ENCODE measurements around the gene SIRT5. TPM values are rescaled to one million over a fixed set of nuclear protein-coding genes. Genes with fewer than 3 reads are reported as not detected.

The SIRT5 gene
- polyA plus RNA-seq, 1 donor (not counting 4 experiments of a cell fraction or from before 2014, with no cell fraction given), result 9.1 TPM

DNA sequence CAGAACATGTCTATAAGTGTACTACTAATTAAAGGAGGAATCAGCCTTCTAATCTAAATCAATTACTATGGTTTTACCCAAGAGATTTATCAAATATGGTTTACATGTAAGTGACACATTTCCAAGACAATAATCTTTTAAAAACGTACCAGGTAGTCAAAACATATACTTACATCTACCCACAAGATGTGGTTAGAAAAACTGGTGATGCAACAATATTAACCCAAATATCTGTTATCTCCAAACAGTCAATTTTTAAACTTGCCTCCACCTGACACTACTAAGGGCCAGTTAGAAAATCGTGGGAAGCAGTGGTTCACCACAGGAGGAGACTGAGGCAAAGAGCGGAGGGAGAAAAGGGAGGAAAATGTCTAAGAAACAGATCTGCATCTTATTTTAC is 68.7 kb downstream of the SIRT5 start:
- no peak overlapping the region for H3K27ac ChIP-seq (ENCODE audit: control insufficient read depth, insufficient read depth, low read length)
- H3K9me3 ChIP-seq (ENCODE audit: control insufficient read depth, low read depth, low read length), result no peaks in the 10 kb centered on the region
- no peaks in the 10 kb centered on the region for H3K79me2 ChIP-seq (ENCODE audit: control insufficient read depth, insufficient read depth, low read length)
- no peaks in the 10 kb centered on the region for H3K9me1 ChIP-seq (ENCODE audit: control insufficient read depth, extremely low read depth, insufficient read depth, low read length)
- dilution Hi-C loops (cut with MboI; ENCODE audit: extremely low pct_ligation_motif_present, low sequenced_read_pairs), result no loop called here
- TF ChIP-seq, protein P1, sequence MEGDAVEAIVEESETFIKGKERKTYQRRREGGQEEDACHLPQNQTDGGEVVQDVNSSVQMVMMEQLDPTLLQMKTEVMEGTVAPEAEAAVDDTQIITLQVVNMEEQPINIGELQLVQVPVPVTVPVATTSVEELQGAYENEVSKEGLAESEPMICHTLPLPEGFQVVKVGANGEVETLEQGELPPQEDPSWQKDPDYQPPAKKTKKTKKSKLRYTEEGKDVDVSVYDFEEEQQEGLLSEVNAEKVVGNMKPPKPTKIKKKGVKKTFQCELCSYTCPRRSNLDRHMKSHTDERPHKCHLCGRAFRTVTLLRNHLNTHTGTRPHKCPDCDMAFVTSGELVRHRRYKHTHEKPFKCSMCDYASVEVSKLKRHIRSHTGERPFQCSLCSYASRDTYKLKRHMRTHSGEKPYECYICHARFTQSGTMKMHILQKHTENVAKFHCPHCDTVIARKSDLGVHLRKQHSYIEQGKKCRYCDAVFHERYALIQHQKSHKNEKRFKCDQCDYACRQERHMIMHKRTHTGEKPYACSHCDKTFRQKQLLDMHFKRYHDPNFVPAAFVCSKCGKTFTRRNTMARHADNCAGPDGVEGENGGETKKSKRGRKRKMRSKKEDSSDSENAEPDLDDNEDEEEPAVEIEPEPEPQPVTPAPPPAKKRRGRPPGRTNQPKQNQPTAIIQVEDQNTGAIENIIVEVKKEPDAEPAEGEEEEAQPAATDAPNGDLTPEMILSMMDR (optimal IDR thresholded peaks at IDR 0.05 in 1 of 3, IDR thresholded peaks at IDR 0.05 in 1 of 3, conservative IDR thresholded peaks at IDR 0.05 in 1 of 3; ENCODE audit: extremely low read depth in 1 of 3, insufficient read depth in 2 of 3, low read length in 3 of 3), result no peak
- no peak for TF ChIP-seq EZH2 (IDR thresholded peaks at IDR 0.05; ENCODE audit: low read length)
- FAIRE-seq (no peak), DNase-seq (ENCODE audit: low read depth, low spot score) (no peak)
- no peak overlapping the region for H3K4me3 ChIP-seq (ENCODE audit: control insufficient read depth in 2 of 3, extremely low read depth in 1 of 3, insufficient read depth in 2 of 3, low read depth in 1 of 3, low read length in 3 of 3)
- H3K9ac ChIP-seq (ENCODE audit: control insufficient read depth, extremely low read depth, insufficient read depth, low read length), result no peak overlapping the region
- H3K27me3 ChIP-seq (ENCODE audit: control insufficient read depth, extremely low read depth, insufficient read depth, low read length), result no peaks in the 10 kb centered on the region
- H3K4me1 ChIP-seq (ENCODE audit: control insufficient read depth, extremely low read depth, insufficient read depth, low read length), result no peaks in the 10 kb centered on the region
- H3K4me2 ChIP-seq (ENCODE audit: control insufficient read depth, extremely low read depth, insufficient read depth, low read depth, low read length), result no peak overlapping the region
- H3K36me3 ChIP-seq (ENCODE audit: control insufficient read depth in 2 of 2, extremely low read depth in 1 of 2, insufficient read depth in 2 of 2, low read length in 2 of 2), result peaks cover 2 to 7% of the 10 kb centered on the region in 2 experiments
- H2AFZ ChIP-seq (ENCODE audit: control insufficient read depth, low read length), result no peak overlapping the region
- H4K20me1 ChIP-seq (ENCODE audit: control insufficient read depth, extremely low read depth, insufficient read depth, low read length), result no peaks in the 10 kb centered on the region

DNA sequence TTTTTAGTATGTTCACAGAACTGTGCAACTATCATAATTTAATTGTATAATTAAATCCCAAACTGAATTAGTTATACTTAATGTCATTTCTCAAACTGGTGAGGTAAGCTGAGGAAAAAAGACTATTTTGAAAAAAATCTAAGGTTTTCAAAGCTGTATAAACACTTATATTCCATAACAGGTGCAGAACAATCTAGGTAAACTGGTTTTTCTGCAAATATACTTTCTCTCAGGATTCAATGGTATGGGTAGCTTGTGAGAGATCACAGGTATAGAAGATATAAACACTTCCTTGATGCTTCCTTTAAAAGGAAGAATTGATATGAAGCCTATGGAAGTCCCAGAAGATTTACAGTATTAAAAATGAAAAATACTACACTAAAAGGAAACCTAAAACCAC is 74.4 kb downstream of the SIRT5 start:
- no peaks in the 10 kb centered on the region for H3K9me3 ChIP-seq (ENCODE audit: control insufficient read depth, low read depth, low read length)
- peaks cover 3 to 4% of the 10 kb centered on the region in 2 experiments for H3K36me3 ChIP-seq (ENCODE audit: control insufficient read depth in 2 of 2, extremely low read depth in 1 of 2, insufficient read depth in 2 of 2, low read length in 2 of 2)
- no peaks in the 10 kb centered on the region for H3K4me1 ChIP-seq (ENCODE audit: control insufficient read depth, extremely low read depth, insufficient read depth, low read length)
- TF ChIP-seq, protein P1 (optimal IDR thresholded peaks at IDR 0.05 in 1 of 3, IDR thresholded peaks at IDR 0.05 in 1 of 3, conservative IDR thresholded peaks at IDR 0.05 in 1 of 3; ENCODE audit: extremely low read depth in 1 of 3, insufficient read depth in 2 of 3, low read length in 3 of 3), result no peak
- no peak overlapping the region for H3K4me3 ChIP-seq (ENCODE audit: control insufficient read depth in 2 of 3, extremely low read depth in 1 of 3, insufficient read depth in 2 of 3, low read depth in 1 of 3, low read length in 3 of 3)
- no peak for FAIRE-seq
- H3K9me1 ChIP-seq (ENCODE audit: control insufficient read depth, extremely low read depth, insufficient read depth, low read length), result no peaks in the 10 kb centered on the region
- DNase-seq (ENCODE audit: low read depth, low spot score), result no peak
- no peak overlapping the region for H2AFZ ChIP-seq (ENCODE audit: control insufficient read depth, low read length)
- H3K79me2 ChIP-seq (ENCODE audit: control insufficient read depth, insufficient read depth, low read length), result no peaks in the 10 kb centered on the region
- H3K9ac ChIP-seq (ENCODE audit: control insufficient read depth, extremely low read depth, insufficient read depth, low read length), result no peak overlapping the region
- no peak overlapping the region for H3K4me2 ChIP-seq (ENCODE audit: control insufficient read depth, extremely low read depth, insufficient read depth, low read depth, low read length)
- H3K27ac ChIP-seq (ENCODE audit: control insufficient read depth, insufficient read depth, low read length), result no peak overlapping the region
- H3K27me3 ChIP-seq (ENCODE audit: control insufficient read depth, extremely low read depth, insufficient read depth, low read length), result no peaks in the 10 kb centered on the region
- dilution Hi-C loops (cut with MboI; ENCODE audit: extremely low pct_ligation_motif_present, low sequenced_read_pairs), result no loop called here
- H4K20me1 ChIP-seq (ENCODE audit: control insufficient read depth, extremely low read depth, insufficient read depth, low read length), result no peaks in the 10 kb centered on the region
